Measurements from ENCODE around the gene KLF13. TPM values are rescaled to one million over a fixed set of nuclear protein-coding genes. Genes with fewer than 3 reads are reported as not detected.
A peak's percentile ranks its signal among the peaks of the same experiment; 100 is the strongest.

Gene KLF13
- polyA plus RNA-seq, 2 of the 4 experiments (the other 2 are of a cell fraction): 53.5 TPM

DNA sequence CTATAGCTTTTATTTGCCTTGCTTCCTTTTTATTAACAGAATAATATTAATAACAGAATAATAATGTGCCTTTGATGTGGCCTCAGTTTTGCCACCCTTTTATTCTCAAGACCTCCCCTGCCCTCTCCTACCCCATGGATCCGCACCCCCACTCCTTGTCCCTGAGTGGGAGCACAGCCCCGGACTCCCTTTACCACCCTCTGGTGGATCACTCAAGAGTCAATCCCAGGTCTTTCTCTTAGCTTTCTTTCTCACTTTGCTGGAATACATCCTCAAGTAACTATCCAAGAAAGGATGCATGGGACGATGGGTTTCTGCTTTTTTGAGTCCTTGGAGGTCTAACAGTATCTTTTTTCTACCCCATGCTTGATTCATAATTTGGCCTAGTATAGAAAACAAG is 63.4 kb downstream of the KLF13 start:
- CTCF ChIA-PET: interaction anchor here (1.2 to 1.6 kb wide), 2 partner anchors 8 to 175 kb away, joined by 4 read pairs; no protein-coding TSS in a partner anchor
- no peak for TF ChIP-seq HEYL (CRISPR knock-in tag; IDR thresholded peaks at IDR 0.05)
- TF ChIP-seq RFX5 (IDR thresholded peaks at IDR 0.05): no peak
- no peak for TF ChIP-seq HDAC2 (IDR thresholded peaks at IDR 0.05)
- no peak for TF ChIP-seq TP53 (CRISPR knock-in tag; IDR thresholded peaks at IDR 0.05)
- no peak for TF ChIP-seq FOSL2 (IDR thresholded peaks at IDR 0.05)
- TF ChIP-seq FOSL2 (CRISPR knock-in tag; IDR thresholded peaks at IDR 0.05): no peak
- no peak for TF ChIP-seq HOXB5 (CRISPR knock-in tag; IDR thresholded peaks at IDR 0.05)
- TF ChIP-seq POLR2A (IDR thresholded peaks at IDR 0.05; ENCODE audit: low read length): no peak
- no peak for TF ChIP-seq FOSB (CRISPR knock-in tag; IDR thresholded peaks at IDR 0.05)
- TF ChIP-seq CHD2 (IDR thresholded peaks at IDR 0.05; ENCODE audit: low read length, partially characterized antibody): no peak
- no peak for TF ChIP-seq PHF8 (IDR thresholded peaks at IDR 0.05; ENCODE audit: borderline replicate concordance, low read depth)
- TF ChIP-seq KDM5A (IDR thresholded peaks at IDR 0.05): no peak
- TF ChIP-seq, protein P1, sequence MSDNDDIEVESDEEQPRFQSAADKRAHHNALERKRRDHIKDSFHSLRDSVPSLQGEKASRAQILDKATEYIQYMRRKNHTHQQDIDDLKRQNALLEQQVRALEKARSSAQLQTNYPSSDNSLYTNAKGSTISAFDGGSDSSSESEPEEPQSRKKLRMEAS (IDR thresholded peaks at IDR 0.05): no peak
- TF ChIP-seq NFE2L2 (conservative IDR thresholded peaks at IDR 0.05; ENCODE audit: low read length): no peak
- no peak for TF ChIP-seq CBX8 (IDR thresholded peaks at IDR 0.05)
- TF ChIP-seq SREBF2 (IDR thresholded peaks at IDR 0.05): no peak
- TF ChIP-seq ZFP36 (IDR thresholded peaks at IDR 0.05; ENCODE audit: borderline replicate concordance, partially characterized antibody): no peak
- TF ChIP-seq MYC (IDR thresholded peaks at IDR 0.05; ENCODE audit: borderline replicate concordance, low read length): no peak
- WGBS (ENCODE audit: missing lambda C conversion rate): 75% methylated on average over 3 of the region's 3 CpGs
- Histone ChIP-seq H3K4me2 (no peak overlapping the region), H3K9me3 (peaks cover 7% of the 10 kb centered on the region; the same call in 1 of the 3 replicates), H3K4me3 (no peak overlapping the region), H3K27ac (no peak overlapping the region), H3K4me1 (peaks cover 17% of the 10 kb centered on the region)
- ATAC-seq (no peak), DNase-seq (ENCODE audit: low read depth in 1 of 2, low spot score in 1 of 2) (no peak), FAIRE-seq (no peak)
- POLR2A ChIA-PET: no interaction called here

DNA sequence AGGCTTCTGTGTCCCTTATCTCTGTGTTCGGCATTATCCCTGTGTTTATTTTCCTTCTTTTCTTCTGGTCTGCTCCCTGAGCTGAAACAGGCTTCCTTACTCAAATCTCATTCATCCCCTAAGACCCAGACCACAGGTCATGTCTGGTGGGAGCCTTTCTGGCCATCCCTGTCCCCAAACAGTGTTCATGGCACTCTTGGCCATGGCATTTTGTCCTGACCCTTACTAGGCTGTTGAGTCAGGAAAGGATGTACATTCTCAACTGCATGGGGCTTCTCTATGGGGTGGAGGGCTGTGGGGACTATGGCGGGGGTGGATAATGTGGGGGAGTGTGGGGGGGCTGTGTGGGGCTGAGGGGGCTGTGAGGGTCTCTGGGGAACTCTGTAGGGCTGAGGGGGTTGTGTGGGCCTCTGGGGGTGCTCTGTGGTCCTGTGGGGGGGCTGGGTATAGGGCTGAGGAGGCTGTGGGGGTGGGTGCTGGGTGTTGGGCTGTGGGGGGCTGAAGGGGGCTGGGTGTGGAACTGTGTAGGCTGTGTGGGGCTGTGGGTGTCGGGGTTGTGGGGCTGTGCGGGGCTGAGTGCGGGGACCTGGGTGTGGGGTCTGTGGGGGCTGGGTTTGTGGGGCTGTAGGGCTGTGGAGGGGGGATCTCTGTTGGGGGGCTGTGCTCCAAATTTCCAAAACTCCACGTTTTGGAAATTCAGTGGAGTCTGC is 64.3 kb downstream of the KLF13 start:
- CTCF ChIA-PET: interaction anchor here (1.2 to 1.8 kb wide), 2 partner anchors 9 to 44 kb away, joined by 4 to 9 read pairs; no protein-coding TSS in a partner anchor
- DNase-seq (ENCODE audit: low read depth in 1 of 2, low spot score in 1 of 2) (no peak), FAIRE-seq (no peak), ATAC-seq (no peak)
- H3K4me1 ChIP-seq: peaks cover 17% of the 10 kb centered on the region
- H3K4me2 ChIP-seq: peak overlapping the region; percentile 85
- POLR2A ChIA-PET: no interaction called here
- TF ChIP-seq, protein P2, sequence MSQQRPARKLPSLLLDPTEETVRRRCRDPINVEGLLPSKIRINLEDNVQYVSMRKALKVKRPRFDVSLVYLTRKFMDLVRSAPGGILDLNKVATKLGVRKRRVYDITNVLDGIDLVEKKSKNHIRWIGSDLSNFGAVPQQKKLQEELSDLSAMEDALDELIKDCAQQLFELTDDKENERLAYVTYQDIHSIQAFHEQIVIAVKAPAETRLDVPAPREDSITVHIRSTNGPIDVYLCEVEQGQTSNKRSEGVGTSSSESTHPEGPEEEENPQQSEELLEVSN (IDR thresholded peaks at IDR 0.05; ENCODE audit: borderline replicate concordance, low read depth): no peak
- no peak for TF ChIP-seq HOXB13 (CRISPR knock-in tag; IDR thresholded peaks at IDR 0.05; ENCODE audit: low read depth)
- TF ChIP-seq CBX2 (IDR thresholded peaks at IDR 0.05; ENCODE audit: borderline replicate concordance, low read depth): no peak
- no peak for TF ChIP-seq HDAC2 (IDR thresholded peaks at IDR 0.05)
- TF ChIP-seq PHF8 (IDR thresholded peaks at IDR 0.05; ENCODE audit: borderline replicate concordance, low read depth): no peak
- no peak for TF ChIP-seq HEYL (CRISPR knock-in tag; IDR thresholded peaks at IDR 0.05)
- no peak for TF ChIP-seq ZNF302 (CRISPR knock-in tag; IDR thresholded peaks at IDR 0.05)
- TF ChIP-seq POLR2AphosphoS2 (conservative IDR thresholded peaks at IDR 0.05; ENCODE audit: low read length): no peak
- TF ChIP-seq JUN (IDR thresholded peaks at IDR 0.05): no peak
- TF ChIP-seq EHF (CRISPR knock-in tag; IDR thresholded peaks at IDR 0.05): no peak
- TF ChIP-seq, protein P3, sequence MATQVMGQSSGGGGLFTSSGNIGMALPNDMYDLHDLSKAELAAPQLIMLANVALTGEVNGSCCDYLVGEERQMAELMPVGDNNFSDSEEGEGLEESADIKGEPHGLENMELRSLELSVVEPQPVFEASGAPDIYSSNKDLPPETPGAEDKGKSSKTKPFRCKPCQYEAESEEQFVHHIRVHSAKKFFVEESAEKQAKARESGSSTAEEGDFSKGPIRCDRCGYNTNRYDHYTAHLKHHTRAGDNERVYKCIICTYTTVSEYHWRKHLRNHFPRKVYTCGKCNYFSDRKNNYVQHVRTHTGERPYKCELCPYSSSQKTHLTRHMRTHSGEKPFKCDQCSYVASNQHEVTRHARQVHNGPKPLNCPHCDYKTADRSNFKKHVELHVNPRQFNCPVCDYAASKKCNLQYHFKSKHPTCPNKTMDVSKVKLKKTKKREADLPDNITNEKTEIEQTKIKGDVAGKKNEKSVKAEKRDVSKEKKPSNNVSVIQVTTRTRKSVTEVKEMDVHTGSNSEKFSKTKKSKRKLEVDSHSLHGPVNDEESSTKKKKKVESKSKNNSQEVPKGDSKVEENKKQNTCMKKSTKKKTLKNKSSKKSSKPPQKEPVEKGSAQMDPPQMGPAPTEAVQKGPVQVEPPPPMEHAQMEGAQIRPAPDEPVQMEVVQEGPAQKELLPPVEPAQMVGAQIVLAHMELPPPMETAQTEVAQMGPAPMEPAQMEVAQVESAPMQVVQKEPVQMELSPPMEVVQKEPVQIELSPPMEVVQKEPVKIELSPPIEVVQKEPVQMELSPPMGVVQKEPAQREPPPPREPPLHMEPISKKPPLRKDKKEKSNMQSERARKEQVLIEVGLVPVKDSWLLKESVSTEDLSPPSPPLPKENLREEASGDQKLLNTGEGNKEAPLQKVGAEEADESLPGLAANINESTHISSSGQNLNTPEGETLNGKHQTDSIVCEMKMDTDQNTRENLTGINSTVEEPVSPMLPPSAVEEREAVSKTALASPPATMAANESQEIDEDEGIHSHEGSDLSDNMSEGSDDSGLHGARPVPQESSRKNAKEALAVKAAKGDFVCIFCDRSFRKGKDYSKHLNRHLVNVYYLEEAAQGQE (IDR thresholded peaks at IDR 0.05): no peak
- TF ChIP-seq CHD4 (IDR thresholded peaks at IDR 0.05; ENCODE audit: borderline replicate concordance): no peak
- TF ChIP-seq NFE2L2 (conservative IDR thresholded peaks at IDR 0.05; ENCODE audit: low read length): no peak
- TF ChIP-seq CEBPB (IDR thresholded peaks at IDR 0.05): no peak
- no peak for TF ChIP-seq RNF2 (IDR thresholded peaks at IDR 0.05; ENCODE audit: borderline replicate concordance, low read depth)
- no peak for TF ChIP-seq RARB (CRISPR knock-in tag; IDR thresholded peaks at IDR 0.05)
- no peak for TF ChIP-seq NR3C1 (IDR thresholded peaks at IDR 0.05)
- TF ChIP-seq, protein P4, sequence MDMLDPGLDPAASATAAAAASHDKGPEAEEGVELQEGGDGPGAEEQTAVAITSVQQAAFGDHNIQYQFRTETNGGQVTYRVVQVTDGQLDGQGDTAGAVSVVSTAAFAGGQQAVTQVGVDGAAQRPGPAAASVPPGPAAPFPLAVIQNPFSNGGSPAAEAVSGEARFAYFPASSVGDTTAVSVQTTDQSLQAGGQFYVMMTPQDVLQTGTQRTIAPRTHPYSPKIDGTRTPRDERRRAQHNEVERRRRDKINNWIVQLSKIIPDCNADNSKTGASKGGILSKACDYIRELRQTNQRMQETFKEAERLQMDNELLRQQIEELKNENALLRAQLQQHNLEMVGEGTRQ (IDR thresholded peaks at IDR 0.05): no peak
- peaks cover 7% of the 10 kb centered on the region; the same call in 1 of the 3 replicates for H3K9me3 ChIP-seq
- H3K4me3 ChIP-seq: peak overlapping the region; percentile 61; the same call in 1 of the 3 replicates
- WGBS (ENCODE audit: missing lambda C conversion rate): 72% methylated on average over 3 of the region's 6 CpGs
- H3K27ac ChIP-seq: peak overlapping the region; percentile 73 to 89; a peak in 5 of 6 replicates

Measured in A549 (cell line).